GM21526 (cell line): Measurements from ENCODE around the gene LSMEM2.
A peak's percentile ranks its signal among the peaks of the same experiment; 100 is the strongest.
"Not testable (repeated sequence)": the region's sequence is repeated elsewhere in the genome, so short reads cannot be mapped to it uniquely, and the experiment has no call there.

Experiments used
- ATAC-seq: cut with Tn5 transposase; IDR thresholded peaks from one replicate; pipeline ENCODE4 v1.9.1; 2021; ENCODE audit warnings: moderate library complexity; ENCODE audit not compliant: unreplicated experiment, low FRiP score

Gene LSMEM2

DNA sequence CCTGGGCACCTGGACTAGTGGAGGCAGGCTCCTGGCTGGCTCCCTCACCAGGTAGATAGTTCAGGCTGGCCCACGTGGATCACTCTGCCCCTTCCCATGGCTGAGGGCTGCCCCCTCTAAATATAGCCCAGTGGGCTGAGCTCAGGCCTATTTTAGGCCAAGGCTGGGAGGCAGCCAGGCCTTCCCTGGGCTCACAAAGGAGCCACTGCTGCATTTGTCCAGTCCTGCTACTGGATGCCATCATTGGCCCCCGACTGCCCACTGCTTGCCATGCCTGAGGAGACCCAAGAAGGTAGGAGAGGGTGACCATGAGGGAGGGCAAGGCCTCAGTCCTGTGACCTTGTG, at the start of gene LSMEM2:
TSS of gene LSMEM2 (plus strand) at position 208 of the 345 bp plus-strand sequence. CDS start at position 235, 27 bp downstream.
- ATAC-seq, result no peak

DNA sequence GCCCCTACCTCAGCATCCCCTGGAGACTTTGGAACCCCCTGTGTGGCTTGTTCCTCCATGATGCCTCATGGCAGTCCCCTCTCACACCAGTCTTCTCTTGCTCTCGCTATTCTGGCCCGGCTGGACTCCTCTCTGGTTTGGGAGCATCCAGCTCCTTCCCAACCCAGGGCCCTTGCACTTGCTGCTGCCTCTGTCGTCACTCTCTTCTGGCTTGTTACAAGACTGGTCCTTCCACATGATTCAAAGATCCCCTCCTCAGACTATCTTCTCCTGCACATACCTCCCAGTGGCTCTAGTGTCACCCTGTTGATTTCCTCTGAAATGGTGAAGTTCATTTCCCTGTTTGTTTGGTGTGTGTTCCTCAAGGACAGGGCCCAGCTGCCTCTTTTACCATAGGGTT, 49.4 kb upstream of the LSMEM2 start:
- ATAC-seq, result no peak

DNA sequence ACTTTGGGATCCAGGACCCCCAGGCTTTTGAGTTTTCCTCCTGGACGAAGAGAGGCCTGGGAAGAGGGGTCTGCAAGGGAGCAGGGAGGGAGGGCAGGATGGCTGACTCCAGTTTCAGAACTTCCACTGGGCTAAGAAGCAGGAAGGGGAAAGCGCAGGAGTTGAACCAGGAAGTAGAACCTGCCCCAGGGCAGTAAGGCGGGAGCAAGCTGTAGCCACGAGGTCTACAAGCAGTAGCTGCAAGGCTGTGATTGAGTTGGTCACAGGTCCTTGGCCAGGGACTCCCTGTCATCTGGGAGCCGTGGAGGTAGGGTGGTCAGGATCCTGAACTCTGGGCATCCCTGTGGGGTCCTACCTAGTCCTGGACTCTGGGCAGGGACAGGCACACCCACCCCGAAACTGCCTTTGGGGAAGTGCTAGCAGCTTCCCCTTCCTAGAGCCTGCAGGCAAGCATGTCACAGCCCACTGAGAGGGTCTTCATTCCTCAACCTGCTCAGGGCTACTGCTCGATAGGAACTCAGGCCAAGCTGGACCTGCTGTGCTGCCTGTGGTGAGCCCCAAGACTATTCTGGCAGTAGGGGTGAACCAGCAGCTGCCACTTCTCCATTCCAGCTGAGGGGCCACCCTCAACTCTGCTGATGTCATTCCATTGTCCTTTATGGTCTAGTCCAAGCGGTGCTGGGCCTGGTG, 48.6 kb upstream of the LSMEM2 start:
- no peak for ATAC-seq

DNA sequence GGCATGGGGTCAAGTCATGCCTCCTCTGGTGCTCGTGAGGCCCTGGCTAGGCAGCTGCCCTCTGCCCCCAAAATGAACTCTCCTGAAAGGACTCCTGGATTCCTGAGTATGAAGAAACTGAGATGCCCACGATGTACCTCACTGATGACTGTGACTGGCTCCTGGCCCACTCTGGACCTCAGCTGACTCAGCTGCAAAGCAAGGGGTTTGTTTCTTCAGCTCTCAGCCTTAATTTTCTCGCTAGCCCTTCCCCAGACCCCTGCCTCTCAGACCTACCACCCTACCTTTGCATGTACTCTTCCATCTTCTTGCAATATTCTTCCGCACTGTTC, 48.1 kb upstream of the LSMEM2 start:
- no peak for ATAC-seq

DNA sequence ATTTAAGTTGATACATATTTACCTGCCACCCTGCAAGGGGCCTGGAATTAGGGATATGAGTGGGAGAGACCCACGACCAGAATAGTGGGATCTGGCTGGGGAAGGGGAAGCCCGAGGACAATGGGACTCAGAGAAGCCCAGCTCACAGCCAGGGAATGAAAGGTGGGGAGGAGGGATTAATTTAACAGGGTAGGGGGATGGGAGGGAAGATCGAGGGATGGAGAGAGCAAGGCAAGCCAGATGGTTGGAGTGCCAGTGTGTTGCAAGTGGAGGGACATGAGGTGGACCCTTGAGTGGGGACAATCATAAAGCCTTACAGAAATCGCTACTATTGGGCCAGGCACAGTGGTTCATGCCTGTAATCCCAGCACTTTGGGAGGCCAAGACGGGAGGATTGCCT, 47.3 kb upstream of the LSMEM2 start:
- ATAC-seq, result no peak

DNA sequence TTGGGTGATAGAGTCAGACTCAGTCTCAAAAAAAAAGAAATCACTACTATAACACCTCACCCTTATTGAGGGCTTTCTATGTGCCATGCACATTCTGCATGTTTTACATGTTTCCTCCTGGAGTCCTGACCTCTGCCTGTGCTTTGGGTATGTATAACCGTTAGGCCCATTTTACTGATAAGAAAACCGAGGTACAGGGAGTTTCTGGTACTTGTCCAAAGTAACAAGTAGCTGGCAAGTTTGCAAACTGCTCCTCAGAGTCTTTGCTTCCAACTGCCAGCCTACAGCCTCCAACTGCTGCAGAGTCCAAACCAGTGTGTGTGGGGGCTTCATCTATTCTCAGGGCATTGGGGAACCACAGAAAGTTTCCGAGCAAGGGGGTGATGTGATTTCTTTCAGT, 46.6 kb upstream of the LSMEM2 start:
- ATAC-seq, result no peak

DNA sequence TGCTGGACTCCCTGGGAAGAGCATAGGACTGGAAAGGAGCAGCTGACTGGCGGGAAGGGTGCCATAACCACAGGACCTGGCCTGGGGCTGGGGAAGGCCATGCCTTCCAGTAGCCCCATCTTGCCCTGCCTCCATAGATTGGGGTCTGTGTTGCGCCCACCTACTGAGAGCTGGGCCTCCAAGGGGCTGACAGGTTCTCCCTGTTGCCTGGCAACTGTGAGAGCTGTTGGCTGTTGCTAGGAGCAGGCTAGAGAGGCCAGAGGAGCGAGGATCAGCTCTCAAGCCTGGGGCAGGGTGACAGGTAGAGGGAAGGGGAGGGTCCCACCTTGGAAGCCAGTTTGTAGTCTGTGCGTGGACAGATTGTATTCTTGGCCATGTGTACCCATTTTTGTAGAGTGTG, 45.7 kb upstream of the LSMEM2 start:
- ATAC-seq, result no peak

DNA sequence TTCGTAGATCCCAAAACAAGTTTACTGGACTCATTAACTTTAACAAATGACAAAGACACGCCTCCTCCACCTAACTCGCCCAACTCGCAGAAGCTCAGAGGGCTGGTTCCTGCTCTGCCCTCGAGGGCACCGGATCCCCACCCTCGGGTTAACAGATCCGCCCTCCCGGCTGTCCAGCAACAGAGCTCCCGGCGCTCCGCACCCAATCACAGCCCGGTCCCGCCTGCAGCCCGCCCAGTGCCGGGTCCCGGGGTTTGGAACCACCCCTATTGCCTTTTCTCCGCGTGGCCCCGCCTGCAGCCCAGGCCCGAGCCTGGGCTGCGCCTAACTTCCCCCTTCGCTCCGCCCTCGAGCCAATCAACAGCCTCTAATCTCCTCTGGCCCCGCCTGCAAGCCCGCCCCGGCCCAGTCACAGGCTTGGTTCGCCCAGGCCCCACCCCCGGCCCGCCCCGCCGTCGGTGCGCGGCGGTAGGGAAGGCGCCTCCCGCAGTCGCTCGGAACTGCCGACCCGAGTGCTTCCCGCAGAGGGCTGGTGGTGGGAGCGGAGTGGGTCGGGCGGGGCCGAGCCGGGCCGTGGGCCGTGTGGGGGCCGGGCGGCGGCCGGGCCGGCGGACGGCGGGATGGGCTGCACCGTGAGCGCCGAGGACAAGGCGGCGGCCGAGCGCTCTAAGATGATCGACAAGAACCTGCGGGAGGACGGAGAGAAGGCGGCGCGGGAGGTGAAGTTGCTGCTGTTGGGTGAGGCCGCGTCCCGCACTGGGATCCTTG, 43.0 kb upstream of the LSMEM2 start, which contains the start of gene GNAI2:
TSS of gene GNAI2 (plus strand) at position 489 of the 768 bp plus-strand sequence. CDS start at position 621, 132 bp downstream.
- ATAC-seq, result peak; percentile 84

DNA sequence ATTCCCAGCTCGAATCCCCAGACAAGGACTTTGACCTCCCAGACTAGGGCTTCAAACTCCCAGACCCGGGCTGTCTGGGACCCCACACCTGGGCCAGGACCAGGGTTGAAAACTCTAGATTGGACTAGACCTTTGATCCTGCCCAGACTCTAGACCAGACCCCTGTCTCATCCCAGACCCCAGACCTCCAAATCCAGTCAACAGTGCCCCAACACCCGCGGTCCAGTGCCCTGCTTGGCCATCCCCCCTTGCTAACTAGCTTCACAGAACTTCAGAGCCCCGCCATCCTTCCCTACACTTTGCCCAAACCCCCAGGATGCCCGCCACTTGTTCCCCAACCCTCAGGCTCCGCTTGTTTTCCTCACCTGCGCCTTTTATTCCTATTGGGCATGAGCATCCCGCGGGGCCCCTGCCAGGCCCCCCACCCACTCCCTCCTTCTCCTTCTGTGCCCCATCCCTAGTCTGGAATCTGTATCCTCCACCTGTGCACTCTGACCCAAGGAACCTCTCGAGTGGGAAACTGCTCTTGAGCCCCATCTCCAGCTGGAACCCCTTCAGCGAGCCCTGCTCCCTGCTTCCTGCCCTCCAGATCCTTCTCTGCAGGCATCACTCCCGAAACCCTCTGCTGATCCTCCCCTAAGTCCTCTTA, 42.3 kb upstream of the LSMEM2 start:
- ATAC-seq, result no peak

DNA sequence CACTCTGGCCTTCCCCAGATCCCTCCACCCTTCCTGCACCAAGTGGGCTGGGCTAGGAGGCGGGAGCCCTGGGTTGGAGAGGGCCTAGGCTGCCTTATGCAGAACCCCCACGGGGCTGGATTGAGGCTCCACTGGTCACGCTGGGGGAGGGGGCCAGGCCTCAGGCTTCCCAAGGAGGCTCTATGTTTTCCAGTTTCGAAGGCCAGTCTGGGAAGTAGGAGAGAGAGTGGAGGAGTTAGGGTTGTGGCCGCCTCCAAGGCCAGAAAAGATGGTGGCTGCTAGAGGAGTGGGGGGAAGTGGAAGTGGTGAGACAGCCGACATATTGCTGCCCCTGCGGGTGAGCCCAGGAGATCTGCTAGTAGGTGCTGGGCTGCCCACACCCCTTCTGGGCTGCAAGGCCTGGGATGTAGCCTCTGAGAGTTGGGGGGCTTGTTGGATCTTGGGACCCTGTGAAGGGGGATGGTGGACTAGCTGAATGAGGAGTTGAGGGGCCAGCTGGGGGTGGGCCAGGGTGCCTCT, 41.7 kb upstream of the LSMEM2 start:
- ATAC-seq, result no peak

DNA sequence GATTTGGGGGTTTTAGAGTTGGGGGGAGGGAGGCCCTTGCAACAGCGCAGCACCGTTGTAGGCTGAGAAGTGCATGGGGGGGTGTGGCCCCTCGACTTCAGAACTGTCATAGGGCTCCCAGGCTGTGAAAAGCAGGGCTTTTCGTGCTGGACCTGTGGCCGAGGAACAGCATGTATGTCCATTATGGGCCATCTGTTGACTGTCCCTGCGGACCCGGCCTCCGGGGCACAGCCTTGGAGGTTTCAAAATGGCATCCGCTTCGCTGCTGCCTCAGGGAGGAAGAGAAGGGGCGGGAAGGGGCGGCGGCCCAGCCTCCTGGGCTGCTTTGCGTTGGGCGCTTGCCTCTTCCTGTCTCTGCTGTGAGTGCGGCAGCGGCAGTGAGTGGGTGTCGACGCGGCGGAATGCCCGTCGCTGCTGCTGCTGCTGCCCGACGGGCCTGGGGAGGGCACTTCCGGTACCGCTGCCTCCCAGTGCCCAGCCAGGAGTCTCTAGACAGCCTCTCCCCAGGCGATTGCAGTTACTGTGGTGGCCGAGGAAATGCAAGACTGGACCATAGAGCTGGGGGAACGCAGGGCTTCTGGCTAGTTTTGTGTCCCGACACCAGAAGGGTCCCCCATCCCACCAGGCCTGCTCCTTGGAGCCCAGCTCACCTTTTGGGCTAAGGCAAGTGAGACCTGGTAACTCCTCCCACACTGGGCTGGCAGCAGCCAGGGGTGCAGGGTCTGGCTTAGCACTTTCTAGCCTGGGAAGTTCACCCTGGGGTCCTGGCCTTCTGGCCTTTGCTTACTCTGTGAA, 40.9 kb upstream of the LSMEM2 start:
- ATAC-seq, result peak; percentile 31

DNA sequence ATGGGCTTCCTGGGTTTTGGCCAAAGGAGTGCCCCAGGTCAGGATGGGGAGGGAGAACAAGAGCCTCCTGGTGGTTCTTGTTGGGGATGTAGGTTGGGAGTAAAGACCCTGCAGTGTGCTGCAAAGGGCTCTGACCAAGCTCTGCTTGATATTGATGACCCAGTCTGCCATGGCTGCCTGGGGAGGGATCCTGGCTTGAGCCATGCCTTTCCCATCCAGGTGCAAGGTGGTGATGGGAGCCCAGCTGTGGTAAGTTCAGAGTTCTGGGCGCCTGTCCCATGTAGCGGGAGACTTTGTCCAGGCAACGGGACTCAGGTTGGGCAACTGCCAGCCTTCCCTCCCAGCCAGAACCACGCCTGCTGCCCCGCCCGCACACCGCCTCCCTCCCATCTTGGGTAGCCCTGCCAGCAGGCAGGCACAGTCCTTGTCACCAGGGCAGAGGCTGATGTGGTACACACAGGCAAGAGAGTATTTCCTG, 40.3 kb upstream of the LSMEM2 start:
- ATAC-seq, result no peak

DNA sequence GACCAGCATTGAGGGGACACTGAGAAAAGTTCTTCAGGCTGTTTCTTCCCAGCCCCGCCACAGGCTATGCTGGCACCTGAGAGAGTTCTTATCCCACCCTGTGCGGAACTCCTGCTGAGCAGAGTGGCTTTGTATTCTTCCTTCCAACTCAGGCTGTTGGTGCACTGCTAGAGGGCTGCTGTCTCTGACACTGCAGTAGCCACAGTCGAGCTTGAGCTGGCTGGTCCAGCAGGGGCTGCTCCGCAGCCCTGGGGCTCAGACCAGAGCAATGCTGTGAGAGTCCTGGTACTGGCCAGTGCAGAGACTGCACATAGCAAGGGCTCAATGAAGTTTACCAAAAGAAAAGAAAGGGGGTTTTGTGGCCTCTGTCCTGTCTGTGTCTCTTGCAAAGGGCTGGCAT, 39.2 kb upstream of the LSMEM2 start:
- no peak for ATAC-seq

DNA sequence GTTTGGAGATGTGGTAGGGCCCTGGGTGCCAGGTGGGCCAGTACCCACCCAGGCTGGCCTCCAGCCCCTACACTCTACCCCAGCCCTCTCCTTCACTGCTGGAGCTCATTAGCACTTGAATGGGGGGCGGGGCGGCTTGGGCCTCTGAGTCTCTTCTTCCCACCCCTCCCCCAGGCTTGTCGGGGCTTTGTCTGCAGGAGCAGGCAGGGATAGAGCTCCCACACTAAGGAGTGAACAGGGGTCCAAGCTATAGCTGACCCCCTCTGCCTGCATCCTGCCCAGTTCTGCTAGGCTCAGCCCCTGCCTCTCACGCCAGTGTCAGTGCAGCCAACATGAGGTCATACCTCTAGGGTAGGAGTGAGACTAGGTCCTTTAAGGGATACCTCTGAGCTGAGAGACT, 37.7 kb upstream of the LSMEM2 start:
- no peak for ATAC-seq

DNA sequence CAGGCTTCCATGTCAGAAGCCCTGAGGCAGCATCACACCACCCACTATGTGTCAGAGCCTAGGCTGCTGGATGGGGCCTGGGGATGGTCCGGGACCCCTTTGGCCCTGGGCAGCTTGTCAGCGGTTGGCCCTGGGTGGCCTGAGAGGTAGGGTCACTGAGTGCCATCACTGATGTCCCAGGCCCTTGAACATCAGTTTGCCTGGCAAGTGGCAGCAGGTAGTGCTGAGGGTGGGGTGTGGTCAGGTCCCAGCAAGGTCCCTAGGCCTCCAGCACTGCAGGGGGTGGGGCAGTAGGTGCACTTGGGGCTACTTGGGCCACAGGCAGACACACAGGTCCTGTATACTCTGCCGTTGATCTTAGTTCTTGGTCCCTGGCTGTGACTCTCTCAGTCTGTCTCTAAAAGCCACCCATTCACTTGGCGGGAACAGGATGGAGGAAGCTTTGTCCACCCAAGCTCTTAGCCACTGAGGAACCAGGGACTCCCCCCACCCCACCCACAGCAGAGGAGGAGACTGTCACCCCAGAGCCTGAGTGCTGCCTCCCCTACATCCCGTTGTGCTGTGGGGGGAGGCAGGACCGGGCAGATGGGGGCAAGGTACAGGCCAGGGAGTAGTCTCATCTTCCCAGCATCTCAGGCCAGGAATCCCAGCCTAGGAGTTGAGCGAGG, 37.0 kb upstream of the LSMEM2 start:
- no peak for ATAC-seq

DNA sequence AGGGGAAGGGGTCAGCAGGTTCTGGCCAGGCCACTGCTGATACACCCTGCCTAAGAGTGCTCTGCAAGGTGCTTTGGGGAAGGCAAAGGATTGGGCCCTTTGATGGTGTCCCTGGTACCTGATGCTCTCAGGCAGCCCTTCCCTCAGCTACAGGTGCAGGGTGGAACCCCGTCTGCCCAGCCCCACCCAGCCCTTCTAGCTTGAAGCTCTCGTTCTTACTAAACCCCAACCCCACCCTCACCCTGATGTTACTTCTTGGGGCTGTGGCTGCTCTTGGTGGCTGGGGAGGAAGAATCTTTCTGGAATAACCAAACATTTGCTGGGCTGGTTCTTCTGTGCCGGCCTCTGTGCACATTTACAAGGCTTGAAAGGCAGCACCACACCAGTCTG, 36.5 kb upstream of the LSMEM2 start:
- ATAC-seq, result no peak

DNA sequence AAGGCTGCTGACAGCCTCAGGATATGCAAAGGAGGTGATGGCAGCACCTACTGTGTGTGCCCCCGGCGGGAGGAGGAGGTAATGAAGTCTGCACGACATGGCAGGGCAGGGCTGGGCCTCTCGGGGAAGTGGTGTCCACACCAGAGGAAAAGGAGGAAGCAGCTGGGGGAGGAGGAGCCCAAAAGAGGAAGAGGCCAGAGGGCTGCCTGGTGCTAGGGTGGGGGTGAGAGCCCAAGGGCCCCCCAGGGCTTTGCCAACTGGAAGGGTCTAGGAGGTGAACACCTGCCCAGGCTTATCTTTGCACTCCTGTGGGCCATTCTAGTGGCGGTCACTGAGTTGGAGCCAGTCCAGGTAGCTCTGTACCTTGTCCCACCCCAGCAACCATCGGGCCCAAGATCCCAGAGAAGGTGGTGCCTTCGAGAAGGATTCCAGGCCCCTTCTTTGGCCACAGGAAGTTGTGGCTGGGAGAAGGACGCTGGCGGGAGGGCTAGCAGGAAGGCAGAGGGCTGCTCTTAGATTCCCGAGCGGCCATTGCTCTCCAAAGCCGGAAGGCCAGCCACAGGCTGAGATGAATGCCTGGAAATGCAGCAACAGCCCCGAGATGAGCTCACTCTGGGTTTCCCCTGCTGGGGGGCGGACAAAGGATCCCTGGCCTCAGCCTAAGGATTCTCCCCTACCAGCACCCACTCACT, 35.9 kb upstream of the LSMEM2 start:
- ATAC-seq, result no peak

DNA sequence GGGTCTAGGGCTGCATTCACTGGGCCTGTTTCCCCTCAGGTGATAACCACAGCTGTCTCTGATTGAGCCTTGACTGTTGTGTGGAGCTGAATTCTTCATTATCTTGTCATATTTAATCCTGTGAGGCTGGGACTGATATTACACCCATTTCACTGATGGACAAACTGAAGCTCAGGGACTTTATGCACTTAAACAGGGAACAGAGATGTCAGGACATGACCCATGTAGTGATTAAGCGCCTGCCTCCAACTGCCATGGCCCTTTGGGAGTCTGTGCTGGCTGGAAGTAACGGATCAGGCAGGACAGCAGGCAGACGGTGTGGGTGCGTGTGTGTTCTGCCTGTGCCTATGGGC, 35.4 kb upstream of the LSMEM2 start:
- ATAC-seq, result no peak

DNA sequence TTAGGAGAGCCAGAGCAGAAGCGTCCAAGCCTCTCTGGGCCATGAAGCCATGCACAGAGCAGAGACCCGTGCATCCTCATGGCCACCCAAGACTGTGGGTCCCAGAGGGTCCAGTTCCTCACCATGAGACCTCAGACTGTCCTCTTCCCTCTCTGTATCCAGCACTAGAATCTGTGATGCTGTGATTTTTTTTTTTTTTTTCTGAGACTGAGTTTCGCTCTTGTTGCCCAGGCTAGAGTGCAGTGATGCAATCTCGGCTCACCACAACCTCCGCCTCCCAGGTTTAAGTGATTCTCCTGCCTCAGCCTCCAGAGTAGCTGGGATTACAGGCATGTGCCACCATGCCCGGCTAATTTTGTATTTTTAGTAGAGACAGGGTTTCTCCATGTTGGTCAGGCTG, 34.1 kb upstream of the LSMEM2 start:
- not testable (repeated sequence) for ATAC-seq
